GM23338 (cell line): Measurements from ENCODE around the gene SLC24A5. TPM values are rescaled to one million over a fixed set of nuclear protein-coding genes. Genes with fewer than 3 reads are reported as not detected.

Experiments
- ATAC-seq: fragments of 200-7000 bp; cut with Tn5 transposase; 3 replicates; pipeline ENCODE4 v1.9.1; 2020
- DNase-seq: peaks from one replicate; pipeline ENCODE4 v3.0.0-alpha.2; 2015; ENCODE audit warnings: low spot score
- H2AFZ ChIP-seq: fragments of 200-600 bp; sonication (generic); 2 replicates; pipeline ENCODE4 v1.8.0; 2016; ENCODE audit warnings: antibody characterized with exemption, mild to moderate bottlenecking, moderate library complexity
- H3F3A ChIP-seq: fragments of 200-600 bp; sonication (generic); replicated peaks from 2 replicates; pipeline ENCODE4 v1.8.0; 2017; ENCODE audit warnings: antibody characterized with exemption, mixed run types, low read depth
- H3K27ac ChIP-seq: fragments of 200-600 bp; sonication (generic); 2 replicates; pipeline ENCODE4 v1.6.1; 2016; ENCODE audit warnings: low read depth
- H3K27me3 ChIP-seq: fragments of 200-600 bp; sonication (generic); 2 replicates; pipeline ENCODE4 v1.8.0; 2016; ENCODE audit warnings: mild to moderate bottlenecking, mixed run types, moderate library complexity; ENCODE audit not compliant: insufficient read depth
- H3K36me3 ChIP-seq: fragments of 200-600 bp; sonication (generic); 2 replicates; pipeline ENCODE4 v1.8.0; 2016; ENCODE audit warnings: mild to moderate bottlenecking; ENCODE audit not compliant: insufficient read depth
- H3K4me1 ChIP-seq: fragments of 200-600 bp; sonication (generic); 2 replicates; pipeline ENCODE4 v1.8.0; 2016; ENCODE audit warnings: mild to moderate bottlenecking, moderate library complexity; ENCODE audit not compliant: insufficient read depth
- H3K4me2 ChIP-seq: fragments of 200-600 bp; sonication (generic); 2 replicates; pipeline ENCODE4 v1.7.1; 2017; ENCODE audit warnings: mixed run types
- H3K4me3 ChIP-seq: fragments of 200-600 bp; sonication (generic); 2 replicates; pipeline ENCODE4 v1.6.1; 2016; ENCODE audit warnings: mixed run types
- H3K79me2 ChIP-seq: fragments of 200-600 bp; sonication (generic); replicated peaks from 2 replicates; pipeline ENCODE4 v1.8.0; 2017; ENCODE audit warnings: mild to moderate bottlenecking; ENCODE audit not compliant: insufficient read depth
- H3K9me2 ChIP-seq: fragments of 200-600 bp; sonication (generic); 2 replicates; pipeline ENCODE4 v1.8.0; 2017; ENCODE audit not compliant: insufficient read depth
- H4K20me1 ChIP-seq: fragments of 200-600 bp; sonication (generic); replicated peaks from 2 replicates; pipeline ENCODE4 v1.8.0; 2017; ENCODE audit warnings: mild to moderate bottlenecking; ENCODE audit not compliant: insufficient read depth
- H3K27ac Mint-ChIP-seq: 2 replicates; pipeline ENCODE4 v1.8.0; 2020; ENCODE audit warnings: inconsistent platforms, mild to moderate bottlenecking, moderate library complexity, mixed read lengths
- H3K27me3 Mint-ChIP-seq: 3 replicates; pipeline ENCODE4 v1.8.0; 2022; ENCODE audit warnings: low read depth, mild to moderate bottlenecking, moderate library complexity, mixed read lengths, inconsistent platforms; ENCODE audit not compliant: insufficient read depth, poor library complexity
- H3K36me3 Mint-ChIP-seq: 3 replicates; pipeline ENCODE4 v1.8.0; 2021; ENCODE audit warnings: low read depth, mild to moderate bottlenecking, inconsistent platforms, moderate library complexity, mixed read lengths
- H3K4me1 Mint-ChIP-seq: 3 replicates; pipeline ENCODE4 v1.8.0; 2020; ENCODE audit warnings: mild to moderate bottlenecking, inconsistent platforms, mixed read lengths
- H3K4me3 Mint-ChIP-seq: 3 replicates; pipeline ENCODE4 v1.8.0; 2021; ENCODE audit warnings: moderate library complexity, mild to moderate bottlenecking, inconsistent platforms, mixed read lengths
- H3K9me3 Mint-ChIP-seq: 3 replicates; pipeline ENCODE4 v1.8.0; 2020; ENCODE audit warnings: moderate library complexity, mild to moderate bottlenecking, inconsistent platforms, mixed read lengths
- CTCF ChIP-seq, 2 experiments: fragments of 200-600 bp in 1 of 2; sonication (generic) in 1 of 2; conservative IDR thresholded peaks; 2 replicates each; pipeline versions ENCODE4 v1.5.1 to v1.6.1; 2016 to 2017; ENCODE audit warnings: antibody characterized with exemption in 2 of 2, low read depth in 2 of 2, mild to moderate bottlenecking in 2 of 2, moderate library complexity in 1 of 2
- ETS1 ChIP-seq: IDR thresholded peaks from 2 replicates; pipeline ENCODE4 v1.6.1; 2016; ENCODE audit warnings: antibody characterized with exemption
- EZH2 ChIP-seq: fragments of 200-600 bp; sonication (generic); IDR thresholded peaks from one replicate; pipeline ENCODE4 v1.8.0; 2017; ENCODE audit warnings: antibody characterized with exemption, mild to moderate bottlenecking, low read depth; ENCODE audit not compliant: unreplicated experiment
- EZH2phosphoT487 ChIP-seq: fragments of 200-600 bp; sonication (generic); IDR thresholded peaks from one replicate; pipeline ENCODE4 v1.8.1; 2018; ENCODE audit warnings: antibody characterized with exemption; ENCODE audit not compliant: unreplicated experiment
- JUNB ChIP-seq: IDR thresholded peaks from one replicate; pipeline ENCODE4 v1.6.1; 2016; ENCODE audit warnings: antibody characterized with exemption; ENCODE audit not compliant: unreplicated experiment
- NANOG ChIP-seq: IDR thresholded peaks from 2 replicates; pipeline ENCODE4 v1.6.1; 2016; ENCODE audit warnings: antibody characterized with exemption, borderline replicate concordance
- REST ChIP-seq: IDR thresholded peaks from one replicate; pipeline ENCODE4 v1.6.1; 2018; ENCODE audit warnings: antibody characterized with exemption; ENCODE audit not compliant: unreplicated experiment
- STAT1 ChIP-seq: IDR thresholded peaks from one replicate; pipeline ENCODE4 v1.6.1; 2016; ENCODE audit warnings: antibody characterized with exemption; ENCODE audit not compliant: unreplicated experiment
- ZNF114 ChIP-seq: fragments of 250-450 bp; sonication (Bioruptor Pico); IDR thresholded peaks from 2 replicates; pipeline ENCODE4 v1.5.0; 2020; ENCODE audit warnings: mild to moderate bottlenecking, moderate library complexity
- ZNF462 ChIP-seq: fragments of 250-450 bp; sonication (Bioruptor Pico); IDR thresholded peaks from 2 replicates; pipeline ENCODE4 v1.5.0; 2020; ENCODE audit warnings: mild to moderate bottlenecking, moderate library complexity
- polyA plus RNA-seq: library from polyadenylated mRNA; unstranded; fragments of >200 nt; fragmentation: Nextera tagmentation; extraction: Ambion mirVana; gene quantifications from 2 replicates; pipeline ENCODE4 v1.2.1, GENCODE V29; 2016
- total RNA-seq: library from RNA; depleted of rRNA; stranded (reverse); fragments of >200 nt; shearing (Covaris generic); gene quantifications from 2 replicates; pipeline ENCODE4 v1.2.3, GENCODE V29; 2014

The SLC24A5 gene
- total and polyA plus RNA-seq, 2 experiments from 2014 or later, result 0.39 TPM; not detected in 1

- TF ChIP-seq ZNF462 (CRISPR knock-in tag) (no peak), ZNF114 (CRISPR knock-in tag) (no peak), CTCF (conservative IDR thresholded peaks at IDR 0.05; ENCODE audit: low read depth in 2 of 2) (no peak)
These were observed 29.3 kb upstream of the SLC24A5 start (continued) for GRCh38 chr15:48091522-48091921.

GRCh38 chr15:48096355-48096786, 24.4 kb upstream of the SLC24A5 start:
- H2AFZ ChIP-seq, result no peak overlapping the region
- no peaks in the 10 kb centered on the region for H3K79me2 ChIP-seq
- Mint-ChIP-seq H3K36me3 (no peaks in the 10 kb centered on the region), H3K27me3 (no peaks in the 10 kb centered on the region), H3K9me3 (no peaks in the 10 kb centered on the region), H3K27ac (no peak overlapping the region; the same call in 1 of the 2 replicates), H3K4me1 (no peaks in the 10 kb centered on the region), H3K4me3 (no peak overlapping the region)
- H3K9me2 ChIP-seq, result peaks cover 12% of the 10 kb centered on the region; the same call in 1 of the 2 replicates
- no peak overlapping the region for H3K4me3 ChIP-seq
- H3K36me3 ChIP-seq, result no peaks in the 10 kb centered on the region
- H3K4me2 ChIP-seq, result no peak overlapping the region
- ATAC-seq (no peak), DNase-seq (no peak)
- no peaks in the 10 kb centered on the region for H3F3A ChIP-seq
- no peaks in the 10 kb centered on the region for H3K27me3 ChIP-seq
- no peaks in the 10 kb centered on the region for H3K4me1 ChIP-seq
- no peaks in the 10 kb centered on the region for H4K20me1 ChIP-seq
- H3K27ac ChIP-seq, result no peak overlapping the region
- no peak for TF ChIP-seq NANOG
- no peak for TF ChIP-seq JUNB
- TF ChIP-seq EZH2, result no peak
- no peak for TF ChIP-seq ETS1
- TF ChIP-seq CTCF (conservative IDR thresholded peaks at IDR 0.05; ENCODE audit: low read depth in 2 of 2), result no peak
- TF ChIP-seq STAT1, result no peak
- no peak for TF ChIP-seq REST
- TF ChIP-seq EZH2phosphoT487, result no peak
